ENCODE measurements around the gene PTPRM. TPM values are rescaled to one million over a fixed set of nuclear protein-coding genes. Genes with fewer than 3 reads are reported as not detected.

The PTPRM gene
- total RNA-seq, 1 donor from 2014 or later, result 65.5 TPM

- H3K4me3 ChIP-seq (ENCODE audit: low read depth, low read length), result no peak overlapping the region
- no peak for DNase-seq (ENCODE audit: low read depth)
- TF ChIP-seq, protein P1, sequence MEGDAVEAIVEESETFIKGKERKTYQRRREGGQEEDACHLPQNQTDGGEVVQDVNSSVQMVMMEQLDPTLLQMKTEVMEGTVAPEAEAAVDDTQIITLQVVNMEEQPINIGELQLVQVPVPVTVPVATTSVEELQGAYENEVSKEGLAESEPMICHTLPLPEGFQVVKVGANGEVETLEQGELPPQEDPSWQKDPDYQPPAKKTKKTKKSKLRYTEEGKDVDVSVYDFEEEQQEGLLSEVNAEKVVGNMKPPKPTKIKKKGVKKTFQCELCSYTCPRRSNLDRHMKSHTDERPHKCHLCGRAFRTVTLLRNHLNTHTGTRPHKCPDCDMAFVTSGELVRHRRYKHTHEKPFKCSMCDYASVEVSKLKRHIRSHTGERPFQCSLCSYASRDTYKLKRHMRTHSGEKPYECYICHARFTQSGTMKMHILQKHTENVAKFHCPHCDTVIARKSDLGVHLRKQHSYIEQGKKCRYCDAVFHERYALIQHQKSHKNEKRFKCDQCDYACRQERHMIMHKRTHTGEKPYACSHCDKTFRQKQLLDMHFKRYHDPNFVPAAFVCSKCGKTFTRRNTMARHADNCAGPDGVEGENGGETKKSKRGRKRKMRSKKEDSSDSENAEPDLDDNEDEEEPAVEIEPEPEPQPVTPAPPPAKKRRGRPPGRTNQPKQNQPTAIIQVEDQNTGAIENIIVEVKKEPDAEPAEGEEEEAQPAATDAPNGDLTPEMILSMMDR (IDR thresholded peaks at IDR 0.05; ENCODE audit: insufficient read depth, low read length, poor library complexity, severe bottlenecking), result no peak
These were observed 102.2 kb downstream of the PTPRM start for GRCh38 chr18:7669361-7669760.

DNA sequence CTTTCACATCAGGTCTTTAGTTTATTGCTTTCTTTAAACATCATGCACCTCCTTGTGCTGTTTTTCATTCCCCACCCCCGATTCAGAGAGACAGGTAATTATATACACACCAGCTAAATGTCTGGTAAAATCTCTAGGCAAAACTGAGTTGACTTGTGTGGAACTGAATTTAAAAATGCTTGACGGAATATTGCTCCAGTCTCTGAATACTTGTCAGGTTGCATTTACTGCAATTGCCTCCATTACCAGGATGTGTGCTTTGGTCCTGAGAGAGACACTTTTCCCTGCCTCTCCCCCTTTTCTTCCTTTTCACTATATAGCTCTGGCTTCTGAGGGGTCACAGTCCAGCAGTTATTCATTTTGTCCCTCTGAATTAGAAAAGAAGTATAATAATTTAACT lies 104.0 kb downstream of the PTPRM start:
- TF ChIP-seq, protein P1 (IDR thresholded peaks at IDR 0.05; ENCODE audit: insufficient read depth, low read length, poor library complexity, severe bottlenecking), result no peak
- Histone ChIP-seq H3K4me3 (ENCODE audit: low read depth, low read length) (no peak overlapping the region), H3K36me3 (ENCODE audit: control insufficient read depth, insufficient read depth, low read length) (no peaks in the 10 kb centered on the region), H3K27me3 (ENCODE audit: control insufficient read depth, insufficient read depth, low read length) (no peaks in the 10 kb centered on the region)
- no peak for DNase-seq (ENCODE audit: low read depth)

More at GRCh38 chr18:7669361-7669760, 102.2 kb downstream of the PTPRM start:
- H3K36me3 ChIP-seq (ENCODE audit: control insufficient read depth, insufficient read depth, low read length), result no peaks in the 10 kb centered on the region
- H3K27me3 ChIP-seq (ENCODE audit: control insufficient read depth, insufficient read depth, low read length), result no peaks in the 10 kb centered on the region

DNA sequence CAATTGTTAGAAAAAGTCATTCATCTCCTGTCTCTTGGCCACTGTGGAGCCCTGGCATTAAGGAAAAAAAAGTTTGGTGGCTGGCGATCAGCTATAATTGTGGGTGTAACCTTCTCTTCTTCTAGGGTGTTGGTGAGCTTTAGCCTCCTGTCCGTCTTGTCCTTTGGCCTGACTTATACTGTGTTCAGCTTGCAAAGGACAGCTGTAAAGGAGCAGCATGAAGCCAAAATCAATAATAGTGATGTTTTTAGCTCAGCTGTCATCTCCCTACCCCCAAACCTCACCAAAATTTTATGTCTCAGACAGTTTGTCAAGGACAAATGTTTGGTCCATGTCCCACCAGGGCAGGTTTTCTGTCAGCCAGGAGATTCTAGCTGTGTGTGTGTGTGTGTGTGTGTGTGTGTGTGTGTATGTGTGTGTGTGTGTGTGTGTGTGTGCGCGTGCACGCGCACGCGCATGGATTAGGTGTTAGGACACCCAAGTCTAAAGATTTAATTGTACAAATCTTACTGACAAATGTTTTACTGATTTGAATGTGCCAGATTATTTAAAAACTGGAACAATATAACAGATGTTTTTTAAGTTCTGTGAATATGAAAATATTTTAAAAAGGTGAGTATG lies 109.2 kb downstream of the PTPRM start:
- DNase-seq (ENCODE audit: low read depth), result no peak
- Histone ChIP-seq H3K27me3 (ENCODE audit: control insufficient read depth, insufficient read depth, low read length) (no peaks in the 10 kb centered on the region), H3K4me3 (ENCODE audit: low read depth, low read length) (no peak overlapping the region), H3K36me3 (ENCODE audit: control insufficient read depth, insufficient read depth, low read length) (no peaks in the 10 kb centered on the region)
- TF ChIP-seq, protein P1 (IDR thresholded peaks at IDR 0.05; ENCODE audit: insufficient read depth, low read length, poor library complexity, severe bottlenecking), result no peak

DNA sequence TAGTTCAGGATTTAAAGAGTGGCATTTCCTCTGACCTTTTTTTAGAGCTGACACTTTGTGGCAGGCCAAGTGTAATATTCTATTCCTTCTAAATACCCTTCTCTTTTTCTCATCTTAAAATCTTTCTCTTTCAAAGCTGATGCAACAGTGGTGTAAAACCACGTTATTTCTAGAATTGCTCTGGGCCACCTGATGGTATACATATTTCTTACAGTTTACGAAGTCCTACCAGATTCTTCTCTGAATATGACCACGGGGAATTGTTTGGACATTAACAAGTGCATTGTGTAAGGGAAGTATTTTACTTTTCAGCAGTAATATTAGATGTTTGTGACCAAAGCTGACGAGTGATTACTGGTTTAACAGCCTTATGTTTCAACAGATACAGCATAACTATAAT lies 109.9 kb downstream of the PTPRM start:
- Histone ChIP-seq H3K4me3 (ENCODE audit: low read depth, low read length) (no peak overlapping the region), H3K27me3 (ENCODE audit: control insufficient read depth, insufficient read depth, low read length) (no peaks in the 10 kb centered on the region), H3K36me3 (ENCODE audit: control insufficient read depth, insufficient read depth, low read length) (no peaks in the 10 kb centered on the region)
- no peak for DNase-seq (ENCODE audit: low read depth)
- TF ChIP-seq, protein P1 (IDR thresholded peaks at IDR 0.05; ENCODE audit: insufficient read depth, low read length, poor library complexity, severe bottlenecking), result no peak

GRCh38 chr18:7677424-7677823 lies 110.3 kb downstream of the PTPRM start:
- DNase-seq (ENCODE audit: low read depth), result no peak
- Histone ChIP-seq H3K4me3 (ENCODE audit: low read depth, low read length) (no peak overlapping the region), H3K36me3 (ENCODE audit: control insufficient read depth, insufficient read depth, low read length) (no peaks in the 10 kb centered on the region), H3K27me3 (ENCODE audit: control insufficient read depth, insufficient read depth, low read length) (no peaks in the 10 kb centered on the region)
- TF ChIP-seq, protein P1 (IDR thresholded peaks at IDR 0.05; ENCODE audit: insufficient read depth, low read length, poor library complexity, severe bottlenecking), result no peak

DNA sequence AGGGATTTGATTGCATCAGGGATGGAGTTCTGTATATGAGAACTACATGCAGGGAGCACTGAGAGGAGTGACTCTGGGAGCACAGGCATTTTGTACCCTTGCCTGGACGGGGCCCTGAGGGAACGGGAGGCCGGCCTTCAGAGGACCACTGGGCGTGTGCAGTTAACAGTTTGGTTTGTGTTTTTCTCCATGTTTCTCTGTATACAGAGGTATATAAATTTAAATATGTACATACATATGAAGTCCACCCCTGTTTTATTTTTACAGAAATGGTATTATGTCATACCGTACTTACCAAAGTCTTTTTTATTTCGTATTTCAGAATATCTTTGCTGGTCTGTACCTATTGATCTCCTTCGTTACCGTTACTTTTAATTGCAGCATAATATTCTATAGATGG lies 111.3 kb downstream of the PTPRM start:
- TF ChIP-seq, protein P1 (IDR thresholded peaks at IDR 0.05; ENCODE audit: insufficient read depth, low read length, poor library complexity, severe bottlenecking), result no peak
- DNase-seq (ENCODE audit: low read depth), result no peak
- no peaks in the 10 kb centered on the region for H3K27me3 ChIP-seq (ENCODE audit: control insufficient read depth, insufficient read depth, low read length)
- H3K4me3 ChIP-seq (ENCODE audit: low read depth, low read length), result no peak overlapping the region
- H3K36me3 ChIP-seq (ENCODE audit: control insufficient read depth, insufficient read depth, low read length), result no peaks in the 10 kb centered on the region
